Trophoblast cell (in vitro differentiated cells and primary cell): ENCODE measurements around the gene AHNAK2.

Source experiments
- DNase-seq, 2 donors: peaks; one replicate each; pipeline ENCODE4 v3.0.0-alpha.2; 2016
- H2AFZ ChIP-seq: 2 replicates; pipeline ENCODE4 v1.6.1; 2013; ENCODE audit warnings: low read length, moderate library complexity, mild to moderate bottlenecking; ENCODE audit not compliant: insufficient read depth, poor library complexity
- H2AK5ac ChIP-seq: 2 replicates; pipeline ENCODE4 v1.6.1; 2013; ENCODE audit warnings: mild to moderate bottlenecking, low read length
- H2BK120ac ChIP-seq: 2 replicates; pipeline ENCODE4 v1.6.1; 2013; ENCODE audit warnings: low read length, mild to moderate bottlenecking, moderate library complexity; ENCODE audit not compliant: insufficient read depth, poor library complexity
- H2BK12ac ChIP-seq: 2 replicates; pipeline ENCODE4 v1.6.1; 2013; ENCODE audit warnings: mild to moderate bottlenecking, low read length, moderate library complexity
- H2BK5ac ChIP-seq: 2 replicates; pipeline ENCODE4 v1.6.1; 2013; ENCODE audit warnings: low read length, low read depth, moderate library complexity, mild to moderate bottlenecking; ENCODE audit not compliant: poor library complexity
- H3K14ac ChIP-seq: 2 replicates; pipeline ENCODE4 v1.6.1; 2013; ENCODE audit warnings: mild to moderate bottlenecking, low read length
- H3K18ac ChIP-seq: 2 replicates; pipeline ENCODE4 v1.6.1; 2013; ENCODE audit warnings: mild to moderate bottlenecking, low read length
- H3K23ac ChIP-seq: 2 replicates; pipeline ENCODE4 v1.6.1; 2013; ENCODE audit warnings: low read length
- H3K27ac ChIP-seq: 2 replicates; pipeline ENCODE4 v1.5.1; 2013; ENCODE audit warnings: low read depth, mild to moderate bottlenecking, inconsistent platforms, low read length, moderate library complexity
- H3K27me3 ChIP-seq: 2 replicates; pipeline ENCODE4 v1.6.1; 2013; ENCODE audit warnings: inconsistent platforms, mild to moderate bottlenecking, low read length, moderate library complexity; ENCODE audit not compliant: insufficient read depth
- H3K36me3 ChIP-seq, 2 experiments: 1 replicate in 1 of 2; 2 replicates in 1 of 2; pipeline ENCODE4 v1.6.1; 2013; ENCODE audit warnings: low read length in 2 of 2, mild to moderate bottlenecking in 2 of 2, moderate library complexity in 1 of 2; ENCODE audit not compliant: insufficient read depth in 2 of 2, control insufficient read depth in 1 of 2
- H3K4ac ChIP-seq: 2 replicates; pipeline ENCODE4 v1.6.1; 2013; ENCODE audit warnings: low read depth, mild to moderate bottlenecking, low read length, moderate library complexity
- H3K4me1 ChIP-seq, 2 experiments: 1 replicate in 1 of 2; 2 replicates in 1 of 2; pipeline ENCODE4 v1.6.1; 2013; ENCODE audit warnings: low read length in 2 of 2, mild to moderate bottlenecking in 2 of 2, moderate library complexity in 1 of 2; ENCODE audit not compliant: insufficient read depth in 2 of 2, control insufficient read depth in 1 of 2
- H3K4me2 ChIP-seq: 2 replicates; pipeline ENCODE4 v1.6.1; 2013; ENCODE audit warnings: inconsistent platforms, mild to moderate bottlenecking, low read length, moderate library complexity
- H3K4me3 ChIP-seq: 2 replicates; pipeline ENCODE4 v1.5.1; 2013; ENCODE audit warnings: mild to moderate bottlenecking, low read depth, low read length, inconsistent platforms
- H3K79me1 ChIP-seq: one replicate; pipeline ENCODE4 v1.6.1; 2013; ENCODE audit warnings: low read length
- H3K79me2 ChIP-seq: 2 replicates; pipeline ENCODE4 v1.6.1; 2013; ENCODE audit warnings: low read length, mild to moderate bottlenecking; ENCODE audit not compliant: control insufficient read depth, insufficient read depth, poor library complexity
- H3K9ac ChIP-seq: 2 replicates; pipeline ENCODE4 v1.6.1; 2013; ENCODE audit warnings: mild to moderate bottlenecking, low read length
- H3K9me3 ChIP-seq: 2 replicates; pipeline ENCODE4 v1.6.1; 2013; ENCODE audit warnings: low read depth, mild to moderate bottlenecking, control low read depth, inconsistent platforms, low read length; ENCODE audit not compliant: insufficient read depth
- H4K12ac ChIP-seq: 2 replicates; pipeline ENCODE4 v1.6.1; 2013; ENCODE audit warnings: low read depth, mild to moderate bottlenecking, low read length, moderate library complexity
- H4K8ac ChIP-seq: 2 replicates; pipeline ENCODE4 v1.6.1; 2013; ENCODE audit warnings: low read depth, mild to moderate bottlenecking, low read length, moderate library complexity
- H4K91ac ChIP-seq: one replicate; pipeline ENCODE4 v1.6.1; 2013; ENCODE audit warnings: low read depth, mild to moderate bottlenecking, low read length, moderate library complexity
- WGBS: extraction: QIAGEN DNeasy Blood & Tissue Kit; methylation state at CpG from one replicate; pipeline ENCODE4 v1.1.7; 2013; ENCODE audit warnings: missing lambda C conversion rate; ENCODE audit not compliant: insufficient read length, insufficient coverage; ENCODE audit errors: extremely low coverage; 5-methylcytosine and 5-hydroxymethylcytosine counted together

Gene AHNAK2

DNA sequence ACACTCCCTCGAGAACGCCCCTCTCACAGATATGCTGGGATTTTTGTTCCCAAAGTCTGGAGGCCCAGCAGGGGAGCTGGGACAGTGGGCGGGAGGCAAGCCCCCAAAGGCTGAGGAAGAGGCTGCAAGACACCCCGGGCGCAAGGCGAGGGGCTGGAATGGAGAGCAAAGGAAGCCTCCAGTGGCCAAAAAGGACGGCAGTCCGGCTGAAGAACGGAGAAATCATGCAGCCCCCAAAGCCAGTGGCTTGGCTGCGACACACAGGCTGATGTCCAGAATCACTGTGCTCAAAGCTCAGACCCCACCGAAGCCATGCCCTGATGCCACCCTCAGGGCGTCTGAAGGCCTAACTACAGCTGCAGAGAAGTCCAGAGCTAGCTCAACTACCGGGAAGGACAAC lies 18.3 kb upstream of the AHNAK2 start:
- H2BK12ac ChIP-seq = no peak overlapping the region
- H4K8ac ChIP-seq = no peak overlapping the region
- H3K27me3 ChIP-seq = no peaks in the 10 kb centered on the region
- H3K4ac ChIP-seq = no peak overlapping the region
- no CpG with 5 or more reads among the region's 13 CpGs for WGBS
- H4K91ac ChIP-seq = no peak overlapping the region
- no peak overlapping the region for H3K9ac ChIP-seq
- H2BK5ac ChIP-seq = no peak overlapping the region
- H3K79me2 ChIP-seq = no peaks in the 10 kb centered on the region
- H3K14ac ChIP-seq = no peak overlapping the region
- no peak overlapping the region for H4K12ac ChIP-seq
- no peak overlapping the region for H2AFZ ChIP-seq
- H3K79me1 ChIP-seq = no peaks in the 10 kb centered on the region
- no peak overlapping the region for H2AK5ac ChIP-seq
- no peak for DNase-seq
- H3K4me2 ChIP-seq = no peak overlapping the region
- no peak overlapping the region for H3K4me3 ChIP-seq
- H2BK120ac ChIP-seq = no peak overlapping the region
- H3K36me3 ChIP-seq = peaks cover 10 to 15% of the 10 kb centered on the region in 2 experiments
- no peaks in the 10 kb centered on the region for H3K4me1 ChIP-seq
- H3K23ac ChIP-seq = no peak overlapping the region
- no peak overlapping the region for H3K18ac ChIP-seq
- H3K27ac ChIP-seq = no peak overlapping the region
- peaks cover 14% of the 10 kb centered on the region for H3K9me3 ChIP-seq

DNA sequence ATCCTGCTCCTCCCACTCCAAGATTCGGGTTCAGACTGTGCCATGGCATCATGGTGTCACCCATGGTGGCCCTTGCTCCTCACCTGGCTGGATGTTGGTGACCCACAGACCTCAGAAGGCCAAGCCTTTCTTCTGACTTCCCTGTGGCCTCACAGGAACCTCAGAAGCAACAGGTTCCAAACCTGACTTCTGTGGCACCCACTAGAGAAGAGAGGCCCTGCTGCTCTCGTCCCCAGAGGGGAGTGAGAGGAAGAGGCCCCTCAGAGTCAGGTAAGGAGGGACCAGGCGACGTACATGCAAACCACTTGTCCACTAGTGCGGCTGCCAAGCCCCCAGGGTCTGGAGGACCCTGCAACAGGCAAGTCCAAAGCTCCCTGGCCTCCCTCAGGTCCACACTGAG lies 17.9 kb upstream of the AHNAK2 start:
- Histone ChIP-seq H3K9ac (no peak overlapping the region), H3K79me2 (no peaks in the 10 kb centered on the region), H3K4me2 (no peak overlapping the region), H2BK120ac (no peak overlapping the region), H4K12ac (no peak overlapping the region), H3K23ac (no peak overlapping the region), H3K4ac (no peak overlapping the region), H4K91ac (no peak overlapping the region), H4K8ac (no peak overlapping the region), H3K27me3 (no peaks in the 10 kb centered on the region), H2AFZ (no peak overlapping the region), H3K79me1 (no peaks in the 10 kb centered on the region), H3K4me3 (no peak overlapping the region), H3K14ac (no peak overlapping the region), H3K27ac (no peak overlapping the region), H2AK5ac (no peak overlapping the region), H2BK12ac (no peak overlapping the region), H3K18ac (no peak overlapping the region), H2BK5ac (no peak overlapping the region), H3K9me3 (peaks cover 14% of the 10 kb centered on the region), H3K4me1 (no peaks in the 10 kb centered on the region), H3K36me3 (peaks cover 10 to 15% of the 10 kb centered on the region in 2 experiments)
- no peak for DNase-seq
- WGBS = no CpG with 5 or more reads among the region's 5 CpGs

DNA sequence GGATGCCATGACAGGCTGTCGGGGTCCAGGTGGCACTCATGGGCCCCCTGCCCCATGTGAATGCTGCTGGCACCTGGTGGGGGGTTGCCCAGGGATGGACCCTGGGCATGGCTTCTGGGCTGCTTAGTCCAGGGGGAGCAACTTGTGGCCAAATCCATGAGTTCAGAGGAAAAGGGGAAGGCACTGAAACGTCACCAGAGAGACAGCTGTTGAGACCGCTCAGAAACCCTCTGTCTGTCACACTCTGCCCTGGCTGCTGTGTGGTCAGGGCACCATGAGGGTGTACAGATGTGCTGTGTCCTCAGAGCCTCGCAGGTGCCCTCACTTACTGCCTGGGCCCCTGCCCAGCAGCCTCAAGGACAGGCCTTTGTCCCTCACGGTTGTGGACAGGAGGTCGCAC lies 16.8 kb upstream of the AHNAK2 start:
- Histone ChIP-seq H2AFZ (no peak overlapping the region), H3K4me3 (no peak overlapping the region), H3K27ac (no peak overlapping the region), H3K9me3 (peaks cover 14% of the 10 kb centered on the region), H3K27me3 (no peaks in the 10 kb centered on the region), H3K4me1 (no peaks in the 10 kb centered on the region), H3K79me2 (no peaks in the 10 kb centered on the region), H2BK12ac (no peak overlapping the region), H3K4me2 (no peak overlapping the region), H4K8ac (no peak overlapping the region), H3K4ac (no peak overlapping the region), H3K9ac (no peak overlapping the region), H2AK5ac (no peak overlapping the region), H4K91ac (no peak overlapping the region), H3K36me3 (peaks cover 10 to 15% of the 10 kb centered on the region in 2 experiments), H4K12ac (no peak overlapping the region), H3K79me1 (no peaks in the 10 kb centered on the region), H3K18ac (no peak overlapping the region), H2BK5ac (no peak overlapping the region), H2BK120ac (no peak overlapping the region), H3K23ac (no peak overlapping the region), H3K14ac (no peak overlapping the region)
- DNase-seq = no peak
- no CpG with 5 or more reads among the region's 6 CpGs for WGBS

DNA sequence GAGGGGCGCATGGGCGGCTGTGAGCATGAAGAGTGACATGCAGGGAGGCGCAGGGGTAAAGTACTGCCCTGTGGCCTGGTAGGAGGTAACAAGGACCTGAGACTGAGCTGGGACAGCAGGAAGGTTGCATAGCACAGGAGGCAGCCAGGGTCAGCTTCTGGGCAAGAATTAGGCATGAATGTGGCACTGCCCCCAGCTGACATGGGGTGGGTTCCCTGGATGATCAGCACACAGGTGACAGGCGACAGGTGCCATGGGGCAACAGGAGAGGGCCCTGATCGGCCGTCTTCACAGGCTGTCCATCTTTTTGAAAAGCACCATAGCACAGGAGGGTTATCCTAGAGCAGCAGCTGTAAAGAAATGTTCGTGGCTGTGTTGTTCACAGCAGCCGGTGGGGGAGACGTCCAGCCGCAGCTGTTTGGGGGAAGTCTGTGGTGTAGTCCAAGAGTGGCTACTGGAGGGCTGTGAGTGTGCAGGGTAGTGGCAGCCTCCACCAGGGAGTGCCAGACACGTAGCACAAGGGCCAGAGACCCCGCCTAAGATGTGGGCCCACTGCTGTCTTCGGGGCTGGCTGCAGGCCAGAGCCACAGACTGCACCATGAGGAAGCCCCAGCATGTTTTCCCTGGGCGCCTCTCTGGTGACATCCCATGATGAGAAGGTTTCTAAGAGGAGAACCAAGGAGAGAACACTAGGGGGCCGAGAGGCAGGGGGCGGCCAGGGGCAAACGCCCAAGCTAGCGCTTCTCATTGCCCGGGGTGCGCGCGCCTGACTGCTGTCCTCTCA lies 15.8 kb upstream of the AHNAK2 start:
- Histone ChIP-seq H2BK5ac (no peak overlapping the region), H2BK12ac (no peak overlapping the region), H4K8ac (no peak overlapping the region), H3K4me2 (no peak overlapping the region), H3K9me3 (peaks cover 12% of the 10 kb centered on the region), H3K14ac (no peak overlapping the region), H3K18ac (no peak overlapping the region), H3K27ac (no peak overlapping the region), H2AFZ (no peak overlapping the region), H3K4ac (no peak overlapping the region), H3K27me3 (no peaks in the 10 kb centered on the region), H3K4me3 (no peak overlapping the region), H3K23ac (no peak overlapping the region), H3K79me1 (no peaks in the 10 kb centered on the region), H3K4me1 (no peaks in the 10 kb centered on the region), H3K79me2 (no peaks in the 10 kb centered on the region), H3K9ac (no peak overlapping the region), H4K12ac (no peak overlapping the region), H2AK5ac (no peak overlapping the region), H3K36me3 (peaks cover 10 to 12% of the 10 kb centered on the region in 2 experiments), H2BK120ac (no peak overlapping the region), H4K91ac (no peak overlapping the region)
- WGBS = no CpG with 5 or more reads among the region's 22 CpGs
- DNase-seq = no peak
